Dendritic cell treated with granulocyte-macrophage colony-stimulating factor and Interleukin-4, amounts not matched to agents 40 ng/mL and 50 ng/mL, for 4 days (primary cell): ENCODE results near the gene MIEN1.

Source experiments
- H3K27ac Mint-ChIP-seq: one replicate; pipeline ENCODE4 v1.8.0; 2022; ENCODE audit warnings: mild to moderate bottlenecking, mixed read lengths
- H3K27me3 Mint-ChIP-seq: one replicate; pipeline ENCODE4 v1.8.0; 2022; ENCODE audit warnings: mild to moderate bottlenecking, mixed read lengths
- H3K36me3 Mint-ChIP-seq: one replicate; pipeline ENCODE4 v1.8.0; 2022; ENCODE audit warnings: low read depth, mixed read lengths
- H3K4me1 Mint-ChIP-seq: one replicate; pipeline ENCODE4 v1.8.0; 2022; ENCODE audit warnings: low read depth, mixed read lengths
- H3K4me3 Mint-ChIP-seq: one replicate; pipeline ENCODE4 v1.8.0; 2022; ENCODE audit warnings: mild to moderate bottlenecking, moderate library complexity, mixed read lengths
- H3K9me3 Mint-ChIP-seq: one replicate; pipeline ENCODE4 v1.8.0; 2022; ENCODE audit warnings: mixed read lengths
- intact Hi-C: fragments of 100-400 bp; cut with micrococcal nuclease; formaldehyde crosslinking; loops from one replicate; pipeline ENCODE4 v1.15.0; 2022

Gene MIEN1

GRCh38 chr17:39763051-39763820 is 32.9 kb upstream of the MIEN1 start:
- Mint-ChIP-seq H3K4me3 (no peak overlapping the region), H3K27me3 (peaks cover 57% of the 10 kb centered on the region), H3K27ac (no peak overlapping the region), H3K4me1 (peaks cover 39% of the 10 kb centered on the region), H3K9me3 (no peaks in the 10 kb centered on the region), H3K36me3 (no peaks in the 10 kb centered on the region)
- intact Hi-C loops: no loop called here

GRCh38 chr17:39761861-39762496 is 31.6 kb upstream of the MIEN1 start:
- Mint-ChIP-seq H3K9me3 (no peaks in the 10 kb centered on the region), H3K27me3 (peaks cover 49% of the 10 kb centered on the region), H3K4me1 (peaks cover 45% of the 10 kb centered on the region), H3K4me3 (no peak overlapping the region), H3K27ac (no peak overlapping the region), H3K36me3 (no peaks in the 10 kb centered on the region)
- intact Hi-C loops: no loop called here

DNA sequence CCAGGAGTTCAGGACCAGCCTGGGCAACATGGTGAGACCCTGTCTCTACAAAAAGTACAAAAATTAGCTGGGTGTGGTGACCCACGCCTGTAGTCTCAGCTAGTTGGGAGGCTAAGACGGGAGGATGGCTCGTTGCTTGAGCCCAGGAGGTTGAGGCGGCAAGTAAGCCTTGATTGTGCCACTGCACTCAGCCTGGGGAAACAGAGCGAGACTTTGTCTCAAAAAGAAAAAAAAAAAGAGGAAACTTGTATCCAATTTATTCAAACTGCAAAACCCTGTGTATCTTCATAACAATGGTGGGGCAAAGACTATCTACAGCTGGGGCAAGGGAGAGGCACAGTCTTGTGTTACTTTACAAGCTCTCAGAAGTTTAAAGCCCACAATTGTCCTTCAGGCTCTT is 28.9 kb upstream of the MIEN1 start:
- Mint-ChIP-seq H3K4me1 (peaks cover 48% of the 10 kb centered on the region), H3K27me3 (peaks cover 29% of the 10 kb centered on the region), H3K36me3 (no peaks in the 10 kb centered on the region), H3K27ac (no peak overlapping the region), H3K9me3 (no peaks in the 10 kb centered on the region), H3K4me3 (no peak overlapping the region)
- intact Hi-C loops: no loop called here

DNA sequence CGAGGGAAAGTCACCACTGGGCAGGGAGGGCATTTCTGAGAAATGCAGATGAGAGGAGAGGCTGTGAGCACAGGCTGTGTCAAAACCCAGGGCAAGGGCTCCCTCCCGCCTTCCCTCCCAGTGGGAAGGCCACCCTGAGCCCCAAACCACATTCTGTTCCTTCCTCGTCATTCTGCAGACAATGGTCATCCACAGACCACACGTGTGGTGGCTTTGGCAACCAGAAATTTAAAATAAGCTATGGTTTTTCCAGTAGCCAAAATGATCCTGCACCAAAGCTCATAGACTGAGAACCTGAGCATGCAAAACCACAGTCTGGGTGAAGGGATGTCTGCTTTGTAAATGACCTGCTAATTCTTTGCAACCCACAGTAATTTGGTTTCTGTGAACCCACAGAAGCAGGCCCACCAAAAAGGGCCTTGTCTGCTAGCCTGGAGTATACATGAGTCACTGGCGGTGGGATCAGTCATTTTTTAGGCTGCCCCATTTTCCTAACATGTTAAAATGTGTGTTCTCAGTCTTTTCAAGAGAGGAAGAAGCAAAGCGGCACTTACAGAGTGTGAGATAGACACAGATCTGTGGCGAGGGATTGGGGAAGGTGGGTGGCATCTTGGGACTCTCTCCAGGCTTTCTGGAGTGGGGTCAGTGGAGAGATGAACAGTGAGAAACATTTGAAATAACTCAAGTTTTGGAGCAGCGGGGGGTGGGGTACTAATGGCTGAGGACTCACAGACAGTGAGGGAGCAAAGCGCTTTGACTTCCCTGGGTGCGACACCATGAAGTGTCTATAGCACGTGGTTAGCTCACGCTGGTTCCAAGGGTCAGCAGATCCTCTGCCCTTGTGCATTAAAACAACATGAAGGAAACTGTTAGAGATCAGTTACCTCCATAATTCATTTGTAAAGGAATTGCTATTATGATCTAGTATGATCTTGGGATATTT is 27.9 kb upstream of the MIEN1 start:
- intact Hi-C loops: no loop called here
- H3K36me3 Mint-ChIP-seq: no peaks in the 10 kb centered on the region
- peaks cover 54% of the 10 kb centered on the region for H3K4me1 Mint-ChIP-seq

DNA sequence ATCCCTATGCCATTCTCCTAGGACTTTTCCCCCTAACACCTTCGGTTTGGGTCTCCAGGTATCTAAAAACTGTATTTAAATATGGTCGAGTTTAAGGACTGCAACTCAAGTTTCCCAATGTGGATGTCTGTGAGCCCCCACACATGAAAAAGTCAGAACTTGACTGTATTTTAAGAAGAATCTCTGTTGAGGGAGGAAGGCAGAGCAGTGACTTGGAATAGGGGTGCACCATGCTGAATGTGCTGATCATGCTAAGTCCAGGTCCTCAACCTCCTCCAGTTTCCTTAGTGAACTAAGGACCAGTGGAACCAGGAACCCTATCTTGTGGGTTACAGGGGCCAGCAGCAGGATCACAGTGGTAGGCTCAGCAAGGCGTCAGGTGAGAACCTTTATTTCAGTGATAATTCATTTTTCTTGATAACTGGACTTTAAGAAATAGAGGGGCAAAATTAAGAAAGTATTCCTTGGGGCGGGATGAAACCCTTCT is 26.9 kb upstream of the MIEN1 start:
- peaks cover 60% of the 10 kb centered on the region for H3K4me1 Mint-ChIP-seq
- H3K4me3 Mint-ChIP-seq: no peak overlapping the region
- H3K36me3 Mint-ChIP-seq: no peaks in the 10 kb centered on the region
- H3K9me3 Mint-ChIP-seq: no peaks in the 10 kb centered on the region
- H3K27ac Mint-ChIP-seq: peak overlapping the region; percentile 57
- H3K27me3 Mint-ChIP-seq: peaks cover 19% of the 10 kb centered on the region
- intact Hi-C loops: no loop called here

More for the DNA sequence above, 27.9 kb upstream of the MIEN1 start:
- H3K4me3 Mint-ChIP-seq: no peak overlapping the region
- H3K27me3 Mint-ChIP-seq: peaks cover 25% of the 10 kb centered on the region
- H3K27ac Mint-ChIP-seq: peak overlapping the region; percentile 57
- no peaks in the 10 kb centered on the region for H3K9me3 Mint-ChIP-seq

GRCh38 chr17:39756380-39757079 is 26.2 kb upstream of the MIEN1 start:
- H3K27me3 Mint-ChIP-seq: peaks cover 17% of the 10 kb centered on the region
- no peak overlapping the region for H3K4me3 Mint-ChIP-seq
- no peaks in the 10 kb centered on the region for H3K36me3 Mint-ChIP-seq
- no peaks in the 10 kb centered on the region for H3K9me3 Mint-ChIP-seq
- intact Hi-C loops: no loop called here
- H3K27ac Mint-ChIP-seq: peak overlapping the region; percentile 90
- peaks cover 60% of the 10 kb centered on the region for H3K4me1 Mint-ChIP-seq

GRCh38 chr17:39755554-39756379 is 25.4 kb upstream of the MIEN1 start:
- Mint-ChIP-seq H3K4me3 (peak overlapping the region; percentile 59), H3K36me3 (no peaks in the 10 kb centered on the region), H3K27me3 (peaks cover 18% of the 10 kb centered on the region), H3K27ac (peak overlapping the region; percentile 90), H3K4me1 (peaks cover 60% of the 10 kb centered on the region), H3K9me3 (no peaks in the 10 kb centered on the region)
- intact Hi-C loops: no loop called here

DNA sequence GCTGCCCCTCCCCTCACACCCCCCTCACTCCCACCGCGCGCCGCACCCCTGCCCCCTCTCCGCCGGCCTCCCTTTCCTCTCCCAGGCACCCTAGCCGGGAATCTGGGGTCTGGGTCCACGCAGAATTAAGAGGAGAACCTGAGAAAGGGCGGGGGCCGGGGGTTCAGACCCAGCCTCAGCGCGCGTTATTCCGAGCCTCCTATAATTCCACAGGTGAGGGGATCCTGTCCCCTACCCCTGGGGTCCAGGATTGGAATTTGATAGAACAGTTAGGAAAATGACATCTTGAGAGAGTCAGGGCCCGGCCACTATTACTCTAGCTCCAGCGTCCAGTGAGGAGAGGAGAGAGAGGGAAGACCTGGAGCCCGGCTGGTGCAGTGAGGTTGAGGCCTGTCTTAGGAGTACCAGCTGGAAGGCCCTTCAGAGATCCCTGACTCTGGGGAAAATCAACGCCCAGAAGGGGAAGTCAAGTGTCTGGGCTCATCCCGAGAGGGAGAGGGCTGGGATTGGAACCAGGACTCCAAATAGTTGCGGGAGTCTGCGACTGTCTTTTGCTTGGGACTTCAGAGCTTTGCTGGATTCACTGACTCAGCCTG is 24.7 kb upstream of the MIEN1 start:
- peaks cover 20% of the 10 kb centered on the region for H3K27me3 Mint-ChIP-seq
- no peaks in the 10 kb centered on the region for H3K36me3 Mint-ChIP-seq
- no peaks in the 10 kb centered on the region for H3K9me3 Mint-ChIP-seq
- H3K4me3 Mint-ChIP-seq: peak overlapping the region; percentile 59
- intact Hi-C loops: loop anchor here (1.0 kb wide), 2 partner anchors 25 to 133 kb away; partner anchors contain the start of gene MIEN1
- peak overlapping the region; percentile 90 for H3K27ac Mint-ChIP-seq
- H3K4me1 Mint-ChIP-seq: peaks cover 60% of the 10 kb centered on the region

GRCh38 chr17:39754161-39754957 is 24.0 kb upstream of the MIEN1 start:
- Mint-ChIP-seq H3K36me3 (no peaks in the 10 kb centered on the region), H3K4me1 (peaks cover 55% of the 10 kb centered on the region), H3K27me3 (peaks cover 16% of the 10 kb centered on the region), H3K4me3 (peak overlapping the region; percentile 71), H3K27ac (peak overlapping the region; percentile 90), H3K9me3 (no peaks in the 10 kb centered on the region)
- intact Hi-C loops: loop anchor here (1.0 kb wide), 2 partner anchors 24 to 132 kb away; partner anchors contain the start of gene MIEN1

GRCh38 chr17:39753514-39754160 is 23.3 kb upstream of the MIEN1 start:
- Mint-ChIP-seq H3K4me3 (peak overlapping the region; percentile 71), H3K27me3 (peaks cover 15% of the 10 kb centered on the region), H3K4me1 (peaks cover 48% of the 10 kb centered on the region)

GRCh38 chr17:39752241-39752881 is 22.0 kb upstream of the MIEN1 start:
- Mint-ChIP-seq H3K27ac (peak overlapping the region; percentile 20), H3K4me1 (peaks cover 35% of the 10 kb centered on the region), H3K4me3 (no peak overlapping the region), H3K27me3 (peaks cover 18% of the 10 kb centered on the region), H3K36me3 (no peaks in the 10 kb centered on the region), H3K9me3 (no peaks in the 10 kb centered on the region)
- intact Hi-C loops: no loop called here

More at GRCh38 chr17:39753514-39754160, 23.3 kb upstream of the MIEN1 start:
- H3K27ac Mint-ChIP-seq: peak overlapping the region; percentile 90
- H3K9me3 Mint-ChIP-seq: no peaks in the 10 kb centered on the region
- H3K36me3 Mint-ChIP-seq: no peaks in the 10 kb centered on the region
- intact Hi-C loops: loop anchor here (1.0 kb wide), 2 partner anchors 23 to 131 kb away; partner anchors contain the start of gene MIEN1
